Measurements from ENCODE around the gene COL11A2.

DNA sequence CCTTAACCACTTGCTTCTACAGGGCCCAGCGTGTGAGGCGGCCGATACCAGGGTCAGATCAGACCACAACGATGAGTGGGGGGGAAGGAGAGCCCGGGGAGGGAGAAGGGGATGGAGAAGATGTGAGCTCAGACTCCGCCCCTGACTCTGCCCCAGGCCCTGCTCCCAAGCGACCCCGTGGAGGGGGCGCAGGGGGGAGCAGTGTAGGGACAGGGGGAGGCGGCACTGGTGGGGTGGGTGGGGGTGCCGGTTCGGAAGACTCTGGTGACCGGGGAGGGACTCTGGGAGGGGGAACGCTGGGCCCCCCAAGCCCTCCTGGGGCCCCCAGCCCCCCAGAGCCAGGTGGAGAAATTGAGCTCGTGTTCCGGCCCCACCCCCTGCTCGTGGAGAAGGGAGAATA, 18.9 kb upstream of the COL11A2 start:
- TF ChIP-seq TCF7L2 (IDR thresholded peaks at IDR 0.05; ENCODE audit: borderline replicate concordance, extremely low read depth, insufficient read depth, insufficient read length) (no peak), FOSL1 (IDR thresholded peaks at IDR 0.05; ENCODE audit: low read depth) (no peak), SP1 (IDR thresholded peaks at IDR 0.05; ENCODE audit: low read depth) (no peak), ZFX (IDR thresholded peaks at IDR 0.05) (no peak)
